GM18505 (cell line): Measurements from ENCODE around the gene PLK5.

ENCODE experiments used
- ATAC-seq: cut with Tn5 transposase; IDR thresholded peaks from one replicate; pipeline ENCODE4 v1.9.1; 2021; ENCODE audit not compliant: unreplicated experiment
- POLR2A ChIP-seq: IDR thresholded peaks from 4 replicates; pipeline ENCODE4 v1.6.1; 2011; ENCODE audit warnings: borderline replicate concordance; ENCODE audit not compliant: insufficient read depth, insufficient read length; ENCODE audit errors: extremely low read depth

PLK5 gene

GRCh38 chr19:1574354-1575136 is 50.7 kb downstream of the PLK5 start:
- TF ChIP-seq POLR2A = no peak
- no peak for ATAC-seq

- ATAC-seq = no peak
- no peak for TF ChIP-seq POLR2A
Measured at GRCh38 chr19:1575323-1576241, 51.7 kb downstream of the PLK5 start.

DNA sequence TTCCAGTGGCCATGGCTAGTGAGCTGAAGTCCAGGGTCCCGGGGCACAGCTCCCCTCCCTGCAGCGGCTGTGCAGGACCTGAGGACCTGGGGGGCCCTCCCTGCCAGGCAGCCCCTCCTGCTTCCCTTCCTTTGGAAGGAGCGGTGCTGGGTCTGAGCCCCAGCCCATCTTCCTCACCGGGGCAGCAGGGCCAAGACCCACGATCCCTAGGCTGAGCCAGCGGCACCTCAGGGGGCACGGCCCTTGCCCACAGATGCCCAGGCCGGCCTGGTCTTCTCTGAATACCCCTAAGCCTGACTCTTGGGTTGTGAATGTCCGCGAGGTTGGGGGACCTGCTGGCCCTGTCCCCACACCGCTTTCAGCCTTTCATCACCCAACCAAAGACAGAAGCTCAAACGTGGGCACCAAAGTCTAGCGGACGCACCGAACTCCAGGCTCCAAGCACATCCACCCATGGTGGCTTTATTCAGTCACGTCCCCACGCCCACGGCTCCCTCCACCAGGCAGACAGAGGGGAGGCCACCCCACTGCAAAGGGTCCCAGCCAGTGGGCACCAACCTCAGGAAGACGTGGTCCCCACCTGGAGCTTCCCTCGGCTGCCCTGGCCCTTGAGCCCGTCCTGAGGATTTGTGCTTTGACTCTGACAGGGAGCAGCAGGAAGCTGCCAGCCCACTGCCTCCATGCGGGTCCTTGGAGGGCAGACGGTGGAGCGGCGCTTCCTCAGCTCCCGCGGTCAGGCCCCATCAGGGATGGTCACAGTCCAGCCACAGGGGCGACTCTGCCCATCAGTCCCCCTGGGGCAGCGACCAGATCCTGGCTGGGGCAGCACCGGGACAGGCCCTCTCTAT is 52.6 kb downstream of the PLK5 start:
- no peak for ATAC-seq

GRCh38 chr19:1577090-1577928 is 53.4 kb downstream of the PLK5 start:
- TF ChIP-seq POLR2A = no peak
- ATAC-seq = no peak

More for the DNA sequence above, 52.6 kb downstream of the PLK5 start:
- TF ChIP-seq POLR2A = peak; percentile 2

DNA sequence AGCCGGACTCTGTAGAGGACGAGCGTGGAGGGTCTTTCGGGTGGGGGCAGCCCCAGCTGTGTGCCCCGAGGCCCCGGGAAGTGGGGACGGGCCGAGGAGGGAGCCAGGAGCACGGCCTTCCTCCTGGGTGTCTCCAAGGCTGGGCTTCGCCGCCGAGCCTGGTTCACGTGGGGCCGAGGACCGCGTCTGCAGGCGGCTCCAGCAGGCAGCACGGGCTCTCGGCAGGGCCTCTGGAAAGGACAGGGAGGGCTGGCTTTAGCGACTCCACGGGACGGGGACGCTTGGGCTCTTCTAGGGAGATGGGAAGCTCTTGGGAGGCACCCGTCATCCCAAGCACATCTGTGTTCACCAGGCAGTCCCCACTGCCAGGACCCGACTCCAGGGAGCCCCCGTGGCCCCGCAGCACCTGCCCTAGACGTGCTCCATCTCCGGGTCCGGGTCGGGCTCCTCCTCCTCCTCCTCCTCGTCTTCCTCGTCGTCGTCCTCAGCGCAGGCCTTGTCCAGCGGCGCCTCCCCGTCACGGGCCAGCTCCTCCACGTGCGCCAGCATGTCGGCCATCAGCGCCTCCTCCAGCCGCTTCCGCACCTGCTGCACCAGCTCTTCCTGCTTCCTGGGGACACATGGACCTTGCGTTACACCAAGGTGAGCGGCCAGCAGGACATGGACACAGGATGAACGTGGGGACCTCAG is 54.2 kb downstream of the PLK5 start:
- no peak for ATAC-seq
- no peak for TF ChIP-seq POLR2A

DNA sequence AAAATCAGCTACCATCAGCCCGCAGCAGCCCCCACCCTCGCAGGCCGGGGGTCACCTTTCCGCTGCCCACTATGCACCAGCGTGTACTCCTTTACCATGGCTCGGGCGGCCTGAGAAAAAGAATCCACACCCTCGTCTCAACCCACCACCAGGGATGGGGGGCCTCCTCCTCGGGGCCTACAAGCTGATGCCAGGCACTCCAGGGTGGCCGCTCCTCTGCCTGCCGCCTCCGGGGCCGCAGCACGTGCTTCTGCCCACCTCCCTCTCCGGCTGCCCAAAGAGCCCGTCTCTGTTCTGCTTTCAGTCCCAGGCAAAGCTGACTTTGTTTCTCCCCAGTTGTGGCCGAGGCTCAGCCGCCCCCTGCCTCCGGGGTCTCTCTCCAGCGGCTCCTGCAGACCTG is 55.3 kb downstream of the PLK5 start:
- ATAC-seq = no peak
- TF ChIP-seq POLR2A = no peak

DNA sequence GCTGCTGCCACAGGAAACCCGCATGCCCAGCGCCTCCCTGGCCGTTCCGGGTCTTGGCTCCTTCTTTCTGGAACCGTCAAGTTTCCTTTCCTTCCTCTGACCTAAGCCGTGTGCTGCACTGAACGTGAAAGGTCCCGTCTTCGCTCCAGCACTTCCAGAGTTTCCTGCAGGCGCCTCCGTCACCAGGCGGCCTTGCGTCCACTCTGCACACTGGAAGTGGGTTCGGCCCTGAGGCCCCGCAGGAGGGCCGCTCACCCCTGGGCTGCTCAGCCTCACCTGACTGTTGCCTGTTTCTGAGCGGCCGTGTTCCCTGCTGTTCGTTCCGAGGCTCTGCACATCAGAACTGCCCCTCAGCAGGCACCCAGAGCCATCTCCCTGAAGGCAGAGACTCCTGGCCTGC is 56.5 kb downstream of the PLK5 start:
- no peak for ATAC-seq
- TF ChIP-seq POLR2A = no peak

GRCh38 chr19:1580957-1581356 is 57.1 kb downstream of the PLK5 start:
- ATAC-seq = no peak
- TF ChIP-seq POLR2A = no peak

DNA sequence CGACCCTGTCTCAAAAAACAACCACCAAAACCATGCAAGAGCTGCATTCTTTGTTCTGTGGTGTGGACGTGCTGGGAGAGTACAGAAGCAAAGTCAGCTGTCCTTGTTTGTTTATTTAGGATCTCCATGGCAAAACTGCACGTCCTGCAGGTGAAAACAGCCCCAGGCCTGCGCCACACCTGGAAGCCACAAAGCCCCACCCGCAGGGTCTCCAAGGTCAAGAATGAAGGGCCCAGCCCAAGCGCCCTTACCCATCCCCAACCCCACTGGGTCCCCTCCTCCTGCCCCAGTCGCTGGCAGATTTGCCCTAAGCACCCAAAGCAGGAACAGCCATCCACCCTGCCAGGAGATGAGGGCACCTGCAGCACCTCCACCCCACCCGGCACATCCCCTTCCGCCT is 58.3 kb downstream of the PLK5 start:
- TF ChIP-seq POLR2A = no peak
- no peak for ATAC-seq

DNA sequence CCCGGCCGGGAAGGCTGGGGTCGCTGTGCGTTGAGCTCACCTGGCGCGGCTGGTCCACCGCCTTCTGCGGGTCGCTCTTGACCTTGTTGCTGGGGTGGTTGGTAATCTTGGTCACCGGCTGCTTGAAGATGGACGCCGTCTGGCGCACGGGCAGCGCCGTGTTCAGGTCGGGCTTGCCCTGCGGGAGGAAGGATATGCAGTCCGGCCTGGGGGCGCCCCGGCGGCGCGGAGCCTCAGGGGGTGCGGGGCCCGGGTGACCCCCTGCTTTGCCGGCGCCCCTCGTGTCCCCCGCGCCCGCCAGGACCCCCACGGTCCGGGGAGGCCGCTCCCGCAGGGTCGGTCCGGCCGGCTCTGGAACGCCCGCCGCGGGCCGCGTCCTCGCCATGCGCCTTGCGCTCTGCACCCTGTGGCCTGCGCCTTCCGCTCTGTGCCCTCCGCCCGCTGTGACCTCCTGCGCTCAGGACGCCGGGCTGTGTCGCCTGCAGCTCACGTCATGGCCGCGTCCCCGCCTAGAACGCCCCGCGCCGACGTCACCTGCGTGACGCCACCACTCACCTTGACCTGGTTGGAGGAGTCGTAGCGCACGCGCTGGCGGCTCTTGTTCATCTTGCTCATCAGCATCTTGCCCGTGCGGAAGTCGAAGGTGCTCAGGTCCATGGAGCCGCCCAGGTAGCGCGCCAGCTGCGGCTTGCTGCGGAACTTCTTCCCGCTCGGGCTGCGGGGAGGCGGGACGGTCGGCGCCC is 60.8 kb downstream of the PLK5 start:
- no peak for TF ChIP-seq POLR2A
- no peak for ATAC-seq

DNA sequence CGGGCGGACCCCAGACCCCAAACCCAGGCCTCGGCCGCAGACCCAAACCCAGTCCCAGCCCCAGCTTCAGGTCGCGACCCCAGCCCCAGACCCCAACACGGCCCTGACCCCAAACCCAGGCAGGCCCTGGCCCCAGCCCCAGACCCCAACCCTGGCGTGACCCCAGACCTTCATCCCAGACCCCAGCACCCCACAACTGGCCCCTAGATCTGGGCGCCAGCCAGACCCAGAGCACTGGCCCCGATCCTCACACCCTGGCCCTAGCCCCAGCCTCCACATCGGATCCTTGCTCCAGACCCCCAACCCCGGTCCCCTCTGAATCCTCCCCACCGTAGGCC is 61.3 kb downstream of the PLK5 start:
- no peak for TF ChIP-seq POLR2A
- ATAC-seq = no peak
